Neural progenitor cell (in vitro differentiated cells): ENCODE results near the gene DCUN1D3.

ENCODE experiments used
- EZH2 ChIP-seq: fragments of 200-600 bp; sonication (generic); IDR thresholded peaks from 2 replicates; pipeline ENCODE4 v1.6.1; 2017; ENCODE audit warnings: antibody characterized with exemption, mild to moderate bottlenecking, moderate library complexity
- EZH2phosphoT487 ChIP-seq: fragments of 200-600 bp; sonication (generic); IDR thresholded peaks from 2 replicates; pipeline ENCODE4 v1.6.1; 2017; ENCODE audit warnings: antibody characterized with exemption
- TF ChIP-seq, protein P1 (sequence below): fragments of 200-600 bp; sonication (generic); IDR thresholded peaks from 2 replicates; pipeline ENCODE4 v1.5.1; 2017; ENCODE audit warnings: antibody characterized with exemption, mild to moderate bottlenecking

DNA sequence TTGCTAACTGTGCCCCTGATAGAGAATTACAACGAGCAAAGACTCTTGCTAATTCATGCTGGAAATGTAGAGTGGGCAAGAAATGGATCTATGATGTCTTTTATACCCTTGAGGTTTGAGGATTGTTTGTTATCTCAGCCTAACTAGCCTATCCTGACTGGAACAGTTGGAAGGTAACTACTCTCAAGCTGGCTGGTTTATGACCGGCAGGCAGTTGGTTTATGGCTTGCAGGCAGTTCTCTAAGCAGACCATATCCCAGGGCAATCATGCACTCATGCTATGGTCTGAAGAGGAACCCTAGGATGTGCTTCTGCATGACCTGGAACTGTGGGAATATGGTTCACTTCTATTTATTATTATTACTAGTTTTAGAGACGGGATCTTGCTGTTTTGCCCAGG lies 49.5 kb upstream of the DCUN1D3 start:
- TF ChIP-seq, protein P1, sequence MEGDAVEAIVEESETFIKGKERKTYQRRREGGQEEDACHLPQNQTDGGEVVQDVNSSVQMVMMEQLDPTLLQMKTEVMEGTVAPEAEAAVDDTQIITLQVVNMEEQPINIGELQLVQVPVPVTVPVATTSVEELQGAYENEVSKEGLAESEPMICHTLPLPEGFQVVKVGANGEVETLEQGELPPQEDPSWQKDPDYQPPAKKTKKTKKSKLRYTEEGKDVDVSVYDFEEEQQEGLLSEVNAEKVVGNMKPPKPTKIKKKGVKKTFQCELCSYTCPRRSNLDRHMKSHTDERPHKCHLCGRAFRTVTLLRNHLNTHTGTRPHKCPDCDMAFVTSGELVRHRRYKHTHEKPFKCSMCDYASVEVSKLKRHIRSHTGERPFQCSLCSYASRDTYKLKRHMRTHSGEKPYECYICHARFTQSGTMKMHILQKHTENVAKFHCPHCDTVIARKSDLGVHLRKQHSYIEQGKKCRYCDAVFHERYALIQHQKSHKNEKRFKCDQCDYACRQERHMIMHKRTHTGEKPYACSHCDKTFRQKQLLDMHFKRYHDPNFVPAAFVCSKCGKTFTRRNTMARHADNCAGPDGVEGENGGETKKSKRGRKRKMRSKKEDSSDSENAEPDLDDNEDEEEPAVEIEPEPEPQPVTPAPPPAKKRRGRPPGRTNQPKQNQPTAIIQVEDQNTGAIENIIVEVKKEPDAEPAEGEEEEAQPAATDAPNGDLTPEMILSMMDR: no peak
- TF ChIP-seq EZH2phosphoT487 (no peak), EZH2 (no peak)
